GM23338 (cell line): ENCODE measurements around the gene C11orf91. TPM values are rescaled to one million over a fixed set of nuclear protein-coding genes. Genes with fewer than 3 reads are reported as not detected.

Experiments
- polyA plus RNA-seq: library from polyadenylated mRNA; unstranded; fragments of >200 nt; fragmentation: Nextera tagmentation; extraction: Ambion mirVana; gene quantifications from 2 replicates; pipeline ENCODE4 v1.2.1, GENCODE V29; 2016
- total RNA-seq: library from RNA; depleted of rRNA; stranded (reverse); fragments of >200 nt; shearing (Covaris generic); gene quantifications from 2 replicates; pipeline ENCODE4 v1.2.3, GENCODE V29; 2014; rRNA removed
- TF ChIP-seq, protein P1 (sequence below), 2 experiments: fragments of 200-600 bp in 1 of 2; sonication (generic) in 1 of 2; conservative IDR thresholded peaks; 2 replicates each; pipeline versions ENCODE4 v1.5.1 to v1.6.1; 2016 to 2017; ENCODE audit warnings: antibody characterized with exemption in 2 of 2, low read depth in 2 of 2, mild to moderate bottlenecking in 2 of 2, moderate library complexity in 1 of 2
- TF ChIP-seq, protein P2 (sequence below): IDR thresholded peaks from 2 replicates; pipeline ENCODE4 v1.6.1; 2016; ENCODE audit warnings: antibody characterized with exemption

C11orf91 gene
- total and polyA plus RNA-seq, 2 experiments from 2014 or later = not detected

- TF ChIP-seq, protein P1, sequence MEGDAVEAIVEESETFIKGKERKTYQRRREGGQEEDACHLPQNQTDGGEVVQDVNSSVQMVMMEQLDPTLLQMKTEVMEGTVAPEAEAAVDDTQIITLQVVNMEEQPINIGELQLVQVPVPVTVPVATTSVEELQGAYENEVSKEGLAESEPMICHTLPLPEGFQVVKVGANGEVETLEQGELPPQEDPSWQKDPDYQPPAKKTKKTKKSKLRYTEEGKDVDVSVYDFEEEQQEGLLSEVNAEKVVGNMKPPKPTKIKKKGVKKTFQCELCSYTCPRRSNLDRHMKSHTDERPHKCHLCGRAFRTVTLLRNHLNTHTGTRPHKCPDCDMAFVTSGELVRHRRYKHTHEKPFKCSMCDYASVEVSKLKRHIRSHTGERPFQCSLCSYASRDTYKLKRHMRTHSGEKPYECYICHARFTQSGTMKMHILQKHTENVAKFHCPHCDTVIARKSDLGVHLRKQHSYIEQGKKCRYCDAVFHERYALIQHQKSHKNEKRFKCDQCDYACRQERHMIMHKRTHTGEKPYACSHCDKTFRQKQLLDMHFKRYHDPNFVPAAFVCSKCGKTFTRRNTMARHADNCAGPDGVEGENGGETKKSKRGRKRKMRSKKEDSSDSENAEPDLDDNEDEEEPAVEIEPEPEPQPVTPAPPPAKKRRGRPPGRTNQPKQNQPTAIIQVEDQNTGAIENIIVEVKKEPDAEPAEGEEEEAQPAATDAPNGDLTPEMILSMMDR (conservative IDR thresholded peaks at IDR 0.05; ENCODE audit: low read depth in 2 of 2) = no peak
- TF ChIP-seq, protein P2, sequence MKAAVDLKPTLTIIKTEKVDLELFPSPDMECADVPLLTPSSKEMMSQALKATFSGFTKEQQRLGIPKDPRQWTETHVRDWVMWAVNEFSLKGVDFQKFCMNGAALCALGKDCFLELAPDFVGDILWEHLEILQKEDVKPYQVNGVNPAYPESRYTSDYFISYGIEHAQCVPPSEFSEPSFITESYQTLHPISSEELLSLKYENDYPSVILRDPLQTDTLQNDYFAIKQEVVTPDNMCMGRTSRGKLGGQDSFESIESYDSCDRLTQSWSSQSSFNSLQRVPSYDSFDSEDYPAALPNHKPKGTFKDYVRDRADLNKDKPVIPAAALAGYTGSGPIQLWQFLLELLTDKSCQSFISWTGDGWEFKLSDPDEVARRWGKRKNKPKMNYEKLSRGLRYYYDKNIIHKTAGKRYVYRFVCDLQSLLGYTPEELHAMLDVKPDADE = no peak
Observed at GRCh38 chr11:33649944-33650343, 50.7 kb downstream of the C11orf91 start (continued).

Other genes starting within 250 kb of the C11orf91 start
- 41.5 and 61.5 TPM in 2 replicates for gene CD59, start 35.6 kb upstream of the C11orf91 start, total RNA-seq
- 73.9 and 86.6 TPM in 2 replicates for gene CD59, start 35.6 kb upstream of the C11orf91 start, polyA plus RNA-seq
- gene FBXO3, start 73.7 kb upstream of the C11orf91 start, total RNA-seq = 28.4 TPM in 2 replicates
- 10.4 and 12.5 TPM in 2 replicates for gene FBXO3, start 73.7 kb upstream of the C11orf91 start, polyA plus RNA-seq
- 3.1 and 3.9 TPM in 2 replicates for gene LMO2, start 191.2 kb upstream of the C11orf91 start, total RNA-seq
- gene LMO2, start 191.2 kb upstream of the C11orf91 start, polyA plus RNA-seq = 1.4 and 2.7 TPM in 2 replicates